ENCODE measurements around the gene STON2.

- TF ChIP-seq ZSCAN20 (CRISPR knock-in tag; IDR thresholded peaks at IDR 0.05; ENCODE audit: borderline replicate concordance) (no peak), TMF1 (CRISPR knock-in tag; IDR thresholded peaks at IDR 0.05; ENCODE audit: low read depth) (no peak), ZNF333 (CRISPR knock-in tag; IDR thresholded peaks at IDR 0.05; ENCODE audit: borderline replicate concordance) (no peak), ZZZ3 (CRISPR knock-in tag; IDR thresholded peaks at IDR 0.05; ENCODE audit: borderline replicate concordance) (no peak), NFYC (CRISPR knock-in tag; IDR thresholded peaks at IDR 0.05) (no peak), ZNF282 (IDR thresholded peaks at IDR 0.05; ENCODE audit: partially characterized antibody) (no peak)
Observed at GRCh38 chr14:81344481-81345160, 55.5 kb downstream of the STON2 start.
